Endothelial cell (in vitro differentiated cells): ENCODE measurements around the gene GNG4. TPM values are rescaled to one million over a fixed set of nuclear protein-coding genes. Genes with fewer than 3 reads are reported as not detected.

Experiments
- DNase-seq: peaks from one replicate; pipeline ENCODE4 v3.0.0; 2021; ENCODE audit warnings: low spot score
- H3K27ac Mint-ChIP-seq: one replicate; pipeline ENCODE4 v1.8.0; 2021; ENCODE audit warnings: mixed read lengths, inconsistent platforms; ENCODE audit not compliant: unreplicated experiment
- H3K27me3 Mint-ChIP-seq: one replicate; pipeline ENCODE4 v1.8.0; 2021; ENCODE audit warnings: mild to moderate bottlenecking, moderate library complexity, mixed read lengths, inconsistent platforms; ENCODE audit not compliant: unreplicated experiment
- H3K36me3 Mint-ChIP-seq: one replicate; pipeline ENCODE4 v1.8.0; 2021; ENCODE audit warnings: mild to moderate bottlenecking, low read depth, mixed read lengths, inconsistent platforms; ENCODE audit not compliant: unreplicated experiment
- H3K4me1 Mint-ChIP-seq: one replicate; pipeline ENCODE4 v1.8.0; 2021; ENCODE audit warnings: mild to moderate bottlenecking, mixed read lengths, inconsistent platforms; ENCODE audit not compliant: unreplicated experiment
- H3K4me3 Mint-ChIP-seq: one replicate; pipeline ENCODE4 v1.8.0; 2021; ENCODE audit warnings: mild to moderate bottlenecking, mixed read lengths, inconsistent platforms; ENCODE audit not compliant: unreplicated experiment
- H3K9me3 Mint-ChIP-seq: one replicate; pipeline ENCODE4 v1.8.0; 2021; ENCODE audit warnings: mixed read lengths, inconsistent platforms; ENCODE audit not compliant: unreplicated experiment
- CTCF ChIP-seq: fragments of 200-600 bp; sonication (generic); IDR thresholded peaks from one replicate; pipeline ENCODE4 v1.5.0; 2021; ENCODE audit warnings: antibody characterized with exemption; ENCODE audit not compliant: unreplicated experiment
- long read RNA-seq: library from polyadenylated mRNA; unstranded; transcript quantifications from one replicate; pipeline ENCODE4 v2.0.0, GENCODE V29; 2020; ENCODE audit not compliant: unreplicated experiment
- total RNA-seq: library from RNA; stranded (reverse); fragmentation: NEBNext Ultra II Directional; extraction: Animal tissue kit (Norgen Biotek cat#: 25700); gene quantifications from one replicate; pipeline ENCODE4 v1.2.1, GENCODE V29; 2021; ENCODE audit not compliant: unreplicated experiment

GNG4 gene
- 1.8 TPM for total RNA-seq
- long read RNA-seq, full-length matches to known transcripts, result 1 of 1 reads
- long read RNA-seq, partial matches to known transcripts, result 0 of 1 reads
- long read RNA-seq, other reads (novel, unspliced or antisense), result 0 of 1 reads

- H3K9me3 Mint-ChIP-seq, result no peaks in the 10 kb centered on the region
- no peak within 1 kb of the TSS for H3K27ac Mint-ChIP-seq
- TF ChIP-seq CTCF, result no peak
- peaks cover 12% of the 10 kb centered on the region for H3K27me3 Mint-ChIP-seq
- H3K4me1 Mint-ChIP-seq, result peaks cover 16% of the 10 kb centered on the region
- DNase-seq, result peak; percentile 41
- H3K4me3 Mint-ChIP-seq, result peak within 1 kb of the TSS; percentile 86
- no peaks in the 10 kb centered on the region for H3K36me3 Mint-ChIP-seq
These were observed at the start of gene GNG4 for GRCh38 chr1:235649368-235650163. GNG4 (minus strand) TSS chr1:235649784; CDS start chr1:235583838, 65,946 bp downstream.

GRCh38 chr1:235697508-235697907, 47.9 kb upstream of the GNG4 start:
- no peaks in the 10 kb centered on the region for H3K9me3 Mint-ChIP-seq
- H3K4me3 Mint-ChIP-seq, result no peak overlapping the region
- TF ChIP-seq CTCF, result no peak
- peaks cover 2% of the 10 kb centered on the region for H3K27me3 Mint-ChIP-seq
- no peaks in the 10 kb centered on the region for H3K4me1 Mint-ChIP-seq
- no peak overlapping the region for H3K27ac Mint-ChIP-seq
- no peaks in the 10 kb centered on the region for H3K36me3 Mint-ChIP-seq
- DNase-seq, result no peak

GRCh38 chr1:235689356-235689755, 39.8 kb upstream of the GNG4 start:
- H3K9me3 Mint-ChIP-seq, result no peaks in the 10 kb centered on the region
- peaks cover 7% of the 10 kb centered on the region for H3K4me1 Mint-ChIP-seq
- DNase-seq, result no peak
- TF ChIP-seq CTCF, result no peak
- no peak overlapping the region for H3K27ac Mint-ChIP-seq
- no peak overlapping the region for H3K4me3 Mint-ChIP-seq
- no peaks in the 10 kb centered on the region for H3K36me3 Mint-ChIP-seq
- H3K27me3 Mint-ChIP-seq, result no peaks in the 10 kb centered on the region

- H3K4me1 Mint-ChIP-seq, result peaks cover 7% of the 10 kb centered on the region
- no peaks in the 10 kb centered on the region for H3K27me3 Mint-ChIP-seq
- H3K36me3 Mint-ChIP-seq, result no peaks in the 10 kb centered on the region
- no peak overlapping the region for H3K4me3 Mint-ChIP-seq
- no peak overlapping the region for H3K27ac Mint-ChIP-seq
- DNase-seq, result no peak
- no peak for TF ChIP-seq CTCF
- no peaks in the 10 kb centered on the region for H3K9me3 Mint-ChIP-seq
These were observed 38.5 kb upstream of the GNG4 start for GRCh38 chr1:235688096-235688495.

- H3K27me3 Mint-ChIP-seq, result no peaks in the 10 kb centered on the region
- H3K36me3 Mint-ChIP-seq, result peaks cover 5% of the 10 kb centered on the region
- H3K4me3 Mint-ChIP-seq, result no peak overlapping the region
- no peak for DNase-seq
- no peak for TF ChIP-seq CTCF
- no peak overlapping the region for H3K27ac Mint-ChIP-seq
- peaks cover 7% of the 10 kb centered on the region for H3K4me1 Mint-ChIP-seq
- no peaks in the 10 kb centered on the region for H3K9me3 Mint-ChIP-seq
These were observed 34.1 kb upstream of the GNG4 start for GRCh38 chr1:235683653-235684052.
